ENCODE data around the gene PARP15.
"Not testable (repeated sequence)": the region's sequence is repeated elsewhere in the genome, so short reads cannot be mapped to it uniquely, and the experiment has no call there.

Gene PARP15

DNA sequence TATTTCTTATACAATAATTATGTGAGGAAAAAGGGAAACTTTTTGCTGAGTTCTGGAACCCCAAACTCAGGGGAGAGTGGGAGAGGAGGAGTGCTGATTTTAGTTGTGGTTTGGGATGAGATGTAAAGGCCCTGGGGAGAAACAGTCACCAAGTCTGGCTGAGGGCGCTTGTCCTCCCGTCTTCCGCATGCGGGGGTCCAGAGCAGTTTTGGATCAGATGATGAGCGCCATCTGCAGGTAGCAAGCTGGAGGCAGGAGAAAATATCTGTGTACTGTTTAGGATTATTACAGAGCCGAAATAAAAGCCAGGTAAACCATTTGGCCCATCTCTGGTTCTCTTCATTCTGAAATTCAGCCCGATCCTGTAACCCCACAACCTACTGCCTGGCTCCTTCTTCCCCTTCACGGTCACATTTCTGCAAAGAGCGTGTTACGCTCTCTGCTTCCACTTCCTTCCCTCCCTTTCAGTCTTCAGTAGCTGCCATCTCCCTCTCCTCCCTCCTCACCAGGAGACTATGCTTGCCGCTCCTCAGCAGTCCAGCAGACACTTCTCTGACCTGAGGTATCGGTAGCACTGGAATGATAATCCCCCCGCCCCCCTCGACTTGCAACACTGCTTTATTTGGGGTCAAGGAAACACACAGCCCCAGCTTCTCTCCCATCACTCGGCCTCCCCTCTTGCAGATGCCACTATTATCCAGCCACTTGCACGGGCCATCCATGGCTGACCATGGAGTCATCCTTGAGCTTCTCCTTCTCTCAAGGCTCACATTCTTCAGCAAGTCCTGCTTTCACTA, 101.8 kb downstream of the PARP15 start:
- H3K4me1 Mint-ChIP-seq, result peaks cover 17% of the 10 kb centered on the region
- H3K36me3 Mint-ChIP-seq (ENCODE audit: low read depth), result no peaks in the 10 kb centered on the region
- H3K4me3 Mint-ChIP-seq, result peak overlapping the region; percentile 81 to 92 (median 89)
- peak overlapping the region; percentile 75 to 95 (median 77) for H3K27ac Mint-ChIP-seq
- no peaks in the 10 kb centered on the region for H3K9me3 Mint-ChIP-seq
- TF ChIP-seq, protein P1, sequence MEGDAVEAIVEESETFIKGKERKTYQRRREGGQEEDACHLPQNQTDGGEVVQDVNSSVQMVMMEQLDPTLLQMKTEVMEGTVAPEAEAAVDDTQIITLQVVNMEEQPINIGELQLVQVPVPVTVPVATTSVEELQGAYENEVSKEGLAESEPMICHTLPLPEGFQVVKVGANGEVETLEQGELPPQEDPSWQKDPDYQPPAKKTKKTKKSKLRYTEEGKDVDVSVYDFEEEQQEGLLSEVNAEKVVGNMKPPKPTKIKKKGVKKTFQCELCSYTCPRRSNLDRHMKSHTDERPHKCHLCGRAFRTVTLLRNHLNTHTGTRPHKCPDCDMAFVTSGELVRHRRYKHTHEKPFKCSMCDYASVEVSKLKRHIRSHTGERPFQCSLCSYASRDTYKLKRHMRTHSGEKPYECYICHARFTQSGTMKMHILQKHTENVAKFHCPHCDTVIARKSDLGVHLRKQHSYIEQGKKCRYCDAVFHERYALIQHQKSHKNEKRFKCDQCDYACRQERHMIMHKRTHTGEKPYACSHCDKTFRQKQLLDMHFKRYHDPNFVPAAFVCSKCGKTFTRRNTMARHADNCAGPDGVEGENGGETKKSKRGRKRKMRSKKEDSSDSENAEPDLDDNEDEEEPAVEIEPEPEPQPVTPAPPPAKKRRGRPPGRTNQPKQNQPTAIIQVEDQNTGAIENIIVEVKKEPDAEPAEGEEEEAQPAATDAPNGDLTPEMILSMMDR (IDR thresholded peaks at IDR 0.05; ENCODE audit: unreplicated experiment in 3 of 3), result peak; percentile 79 to 88 (median 83)
- H3K27me3 Mint-ChIP-seq (ENCODE audit: low read depth), result peaks cover 17% of the 10 kb centered on the region

DNA sequence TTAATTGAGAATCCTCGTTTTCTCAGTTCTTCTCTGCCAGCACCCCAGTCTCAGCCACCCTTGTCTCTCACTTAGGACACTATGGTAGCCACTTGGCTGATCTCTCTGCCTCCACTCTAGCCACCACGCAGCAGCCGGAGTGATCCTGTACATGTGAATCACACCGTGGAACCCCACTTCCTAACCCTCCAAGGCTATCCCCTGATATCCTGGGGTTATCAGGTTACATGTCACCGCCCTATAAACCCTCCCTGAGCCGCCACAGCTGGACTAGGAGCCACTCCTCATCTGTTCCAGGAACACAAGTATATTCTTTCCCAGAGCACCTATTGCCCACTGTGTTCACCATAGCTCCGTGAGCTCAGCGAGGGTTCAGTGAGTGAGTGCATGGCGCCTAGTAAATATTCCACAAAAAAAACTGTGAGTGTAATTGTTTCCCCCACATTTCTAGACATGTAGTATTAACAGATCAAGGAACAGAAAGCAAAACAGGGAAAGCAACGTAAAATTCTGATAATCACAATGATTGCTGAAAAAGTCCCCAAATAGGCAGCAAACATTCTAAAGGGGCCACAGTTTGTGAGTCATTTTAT, 102.5 kb downstream of the PARP15 start:
- peak overlapping the region; percentile 81 to 92 (median 89) for H3K4me3 Mint-ChIP-seq
- peaks cover under 1% of the 10 kb centered on the region for H3K36me3 Mint-ChIP-seq (ENCODE audit: low read depth)
- no peaks in the 10 kb centered on the region for H3K9me3 Mint-ChIP-seq
- peak overlapping the region; percentile 75 to 95 (median 77) for H3K27ac Mint-ChIP-seq
- TF ChIP-seq, protein P1 (IDR thresholded peaks at IDR 0.05; ENCODE audit: unreplicated experiment in 3 of 3), result no peak
- H3K27me3 Mint-ChIP-seq (ENCODE audit: low read depth), result peaks cover 17% of the 10 kb centered on the region
- peaks cover 17% of the 10 kb centered on the region for H3K4me1 Mint-ChIP-seq

- H3K4me1 Mint-ChIP-seq, result peaks cover 17% of the 10 kb centered on the region
- TF ChIP-seq, protein P1 (IDR thresholded peaks at IDR 0.05; ENCODE audit: unreplicated experiment in 3 of 3), result no peak
- H3K9me3 Mint-ChIP-seq, result no peaks in the 10 kb centered on the region
- H3K27me3 Mint-ChIP-seq (ENCODE audit: low read depth), result peaks cover 17% of the 10 kb centered on the region
- H3K36me3 Mint-ChIP-seq (ENCODE audit: low read depth), result peaks cover 4% of the 10 kb centered on the region
- peak within 1 kb of the TSS; percentile 81 to 92 (median 91) for H3K4me3 Mint-ChIP-seq
- peak within 1 kb of the TSS; percentile 75 to 95 (median 77) for H3K27ac Mint-ChIP-seq
Observed at GRCh38 chr3:122680475-122681283, 103.2 kb downstream of the PARP15 start, which contains the start of gene PARP14. Gene PARP14, plus strand, starts transcription at chr3:122680839. Its CDS starts 45 bp downstream, at chr3:122680884.

GRCh38 chr3:122681284-122681973, 104.0 kb downstream of the PARP15 start:
- Mint-ChIP-seq H3K4me1 (peaks cover 17% of the 10 kb centered on the region), H3K27ac (peak overlapping the region; percentile 17 to 86 (median 75))

GRCh38 chr3:122681974-122682409, 104.5 kb downstream of the PARP15 start:
- Mint-ChIP-seq H3K9me3 (no peaks in the 10 kb centered on the region), H3K4me3 (peak overlapping the region; percentile 81 to 91 (median 91)), H3K36me3 (ENCODE audit: low read depth) (peaks cover 4% of the 10 kb centered on the region), H3K4me1 (peaks cover 17% of the 10 kb centered on the region), H3K27me3 (ENCODE audit: low read depth) (peaks cover 17% of the 10 kb centered on the region), H3K27ac (peak overlapping the region in 1 of 3 experiments; percentile 7)
- TF ChIP-seq, protein P1 (IDR thresholded peaks at IDR 0.05; ENCODE audit: unreplicated experiment in 3 of 3), result no peak

More at GRCh38 chr3:122681284-122681973, 104.0 kb downstream of the PARP15 start:
- Mint-ChIP-seq H3K27me3 (ENCODE audit: low read depth) (peaks cover 17% of the 10 kb centered on the region), H3K4me3 (peak overlapping the region; percentile 81 to 91 (median 91)), H3K36me3 (ENCODE audit: low read depth) (peaks cover 4% of the 10 kb centered on the region), H3K9me3 (no peaks in the 10 kb centered on the region)
- TF ChIP-seq, protein P1 (IDR thresholded peaks at IDR 0.05; ENCODE audit: unreplicated experiment in 3 of 3), result no peak

- Mint-ChIP-seq H3K4me1 (peaks cover 17% of the 10 kb centered on the region), H3K27me3 (ENCODE audit: low read depth) (peaks cover 17% of the 10 kb centered on the region)
- H3K27ac Mint-ChIP-seq, result not testable (repeated sequence)
Observed at GRCh38 chr3:122682778-122683411, 105.4 kb downstream of the PARP15 start.

More at GRCh38 chr3:122682778-122683411, 105.4 kb downstream of the PARP15 start:
- H3K9me3 Mint-ChIP-seq; H3K36me3 Mint-ChIP-seq (ENCODE audit: low read depth): not testable (repeated sequence)
- peak overlapping the region; percentile 60 to 91 (median 64) for H3K4me3 Mint-ChIP-seq
